ENCODE results near the gene PIK3C2B.
"Not testable (repeated sequence)": the region's sequence is repeated elsewhere in the genome, so short reads cannot be mapped to it uniquely, and the experiment has no call there.

PIK3C2B gene

DNA sequence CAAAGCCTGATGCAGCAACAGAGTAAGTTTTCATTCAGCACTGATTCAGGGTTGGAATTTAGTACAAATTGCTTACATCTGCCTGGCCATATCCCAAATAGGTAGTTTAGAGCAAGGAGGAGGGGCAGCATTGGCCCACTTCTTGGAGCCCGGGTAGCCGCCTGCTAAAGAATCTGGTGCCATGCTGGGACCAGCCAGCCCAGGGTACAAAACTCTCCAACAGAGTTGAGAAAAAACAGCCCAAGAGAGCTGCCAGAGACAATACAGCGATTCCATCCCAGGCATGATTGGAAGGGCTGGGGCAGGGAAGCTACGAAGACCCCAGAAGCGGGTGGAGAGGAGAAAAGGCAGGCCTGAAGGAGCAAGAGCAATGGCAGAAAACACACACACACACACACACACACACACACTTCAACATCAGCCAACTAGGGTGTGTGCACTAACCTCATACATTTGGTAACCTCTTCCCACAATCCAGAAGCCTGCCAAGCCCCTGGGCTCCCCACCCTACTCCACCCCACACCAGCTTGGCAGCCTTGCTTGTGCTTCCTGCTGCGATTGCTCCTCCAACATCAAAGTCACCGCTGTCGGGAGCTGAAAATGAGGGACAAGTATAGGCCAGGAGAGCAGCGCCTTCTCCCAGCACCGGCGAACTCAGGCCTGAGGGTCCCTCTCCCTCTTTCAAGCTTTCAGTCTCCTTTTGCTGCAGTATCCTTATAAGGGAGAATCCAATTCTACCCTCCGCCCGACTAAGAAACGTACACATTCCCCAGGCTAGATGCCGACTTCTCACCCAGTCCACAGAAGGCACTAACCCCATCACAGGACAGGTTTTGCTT is 1.2 kb downstream of the PIK3C2B start:
- Histone ChIP-seq H3K4me3 (ENCODE audit: low read length) (peak overlapping the region; percentile 83), H3K9me3 (ENCODE audit: control insufficient read depth, low read length) (no peaks in the 10 kb centered on the region), H3K27me3 (replicated peaks; ENCODE audit: control insufficient read depth, insufficient read depth, low read length) (peaks cover 4% of the 10 kb centered on the region), H3K4me1 (ENCODE audit: control insufficient read depth, insufficient read depth, low read length) (peaks cover 17% of the 10 kb centered on the region), H3K36me3 (ENCODE audit: control insufficient read depth, insufficient read depth, low read length, severe bottlenecking) (peaks cover 11% of the 10 kb centered on the region), H3K9ac (ENCODE audit: low read length) (peak overlapping the region; percentile 89)
- DNase-seq (ENCODE audit: low read depth) = peak; percentile 80

DNA sequence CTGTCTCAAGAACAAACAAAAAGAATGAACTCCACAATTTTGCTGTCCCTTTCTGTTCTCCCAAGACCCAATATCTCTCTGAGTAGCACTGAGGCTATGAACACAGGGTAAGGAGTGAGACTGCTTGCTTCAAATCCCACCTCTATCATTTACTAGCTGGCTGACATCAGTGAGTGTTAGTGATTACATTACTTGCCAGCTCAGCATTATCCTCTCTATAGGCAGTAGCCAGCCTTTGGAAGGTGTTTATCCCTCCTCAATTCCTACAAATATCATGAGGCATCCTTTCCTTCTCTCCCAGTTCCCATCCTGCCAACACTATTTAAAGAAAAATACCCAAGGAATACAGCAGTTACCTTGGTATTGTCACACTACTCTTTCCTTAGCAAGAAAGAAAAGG is 3.0 kb downstream of the PIK3C2B start:
- DNase-seq (ENCODE audit: low read depth) = no peak
- H3K4me3 ChIP-seq (ENCODE audit: low read length) = no peak overlapping the region

DNA sequence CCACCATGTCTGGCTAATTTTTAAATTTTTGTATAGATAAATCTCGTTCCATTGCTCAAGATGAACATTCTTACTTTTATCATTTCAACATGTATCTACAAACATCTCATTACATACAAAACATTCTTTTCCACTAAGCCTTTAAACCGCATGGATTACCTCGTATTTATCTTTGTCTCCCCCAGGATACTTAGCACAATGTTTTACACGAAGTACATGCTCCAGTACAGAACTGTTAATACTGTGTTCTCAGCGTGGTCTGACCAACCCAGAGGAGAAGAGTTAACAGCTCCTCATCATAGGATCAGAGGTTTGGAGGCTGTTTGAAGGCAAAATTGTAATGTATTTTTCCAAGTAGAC is 7.4 kb downstream of the PIK3C2B start:
- Histone ChIP-seq H3K9ac (ENCODE audit: low read length) (no peak overlapping the region), H3K4me3 (ENCODE audit: low read length) (no peak overlapping the region), H3K4me1 (ENCODE audit: control insufficient read depth, insufficient read depth, low read length) (peaks cover 2% of the 10 kb centered on the region), H3K27me3 (replicated peaks; ENCODE audit: control insufficient read depth, insufficient read depth, low read length) (peaks cover 4% of the 10 kb centered on the region), H3K9me3 (ENCODE audit: control insufficient read depth, low read length) (no peaks in the 10 kb centered on the region), H3K36me3 (ENCODE audit: control insufficient read depth, insufficient read depth, low read length, severe bottlenecking) (peaks cover 11% of the 10 kb centered on the region)
- DNase-seq (ENCODE audit: low read depth) = peak; percentile 81

More for the DNA sequence above, 3.0 kb downstream of the PIK3C2B start:
- Histone ChIP-seq H3K36me3 (ENCODE audit: control insufficient read depth, insufficient read depth, low read length, severe bottlenecking) (peaks cover 11% of the 10 kb centered on the region), H3K9ac (ENCODE audit: low read length) (no peak overlapping the region), H3K9me3 (ENCODE audit: control insufficient read depth, low read length) (no peaks in the 10 kb centered on the region), H3K4me1 (ENCODE audit: control insufficient read depth, insufficient read depth, low read length) (peaks cover 17% of the 10 kb centered on the region), H3K27me3 (replicated peaks; ENCODE audit: control insufficient read depth, insufficient read depth, low read length) (peaks cover 4% of the 10 kb centered on the region)

DNA sequence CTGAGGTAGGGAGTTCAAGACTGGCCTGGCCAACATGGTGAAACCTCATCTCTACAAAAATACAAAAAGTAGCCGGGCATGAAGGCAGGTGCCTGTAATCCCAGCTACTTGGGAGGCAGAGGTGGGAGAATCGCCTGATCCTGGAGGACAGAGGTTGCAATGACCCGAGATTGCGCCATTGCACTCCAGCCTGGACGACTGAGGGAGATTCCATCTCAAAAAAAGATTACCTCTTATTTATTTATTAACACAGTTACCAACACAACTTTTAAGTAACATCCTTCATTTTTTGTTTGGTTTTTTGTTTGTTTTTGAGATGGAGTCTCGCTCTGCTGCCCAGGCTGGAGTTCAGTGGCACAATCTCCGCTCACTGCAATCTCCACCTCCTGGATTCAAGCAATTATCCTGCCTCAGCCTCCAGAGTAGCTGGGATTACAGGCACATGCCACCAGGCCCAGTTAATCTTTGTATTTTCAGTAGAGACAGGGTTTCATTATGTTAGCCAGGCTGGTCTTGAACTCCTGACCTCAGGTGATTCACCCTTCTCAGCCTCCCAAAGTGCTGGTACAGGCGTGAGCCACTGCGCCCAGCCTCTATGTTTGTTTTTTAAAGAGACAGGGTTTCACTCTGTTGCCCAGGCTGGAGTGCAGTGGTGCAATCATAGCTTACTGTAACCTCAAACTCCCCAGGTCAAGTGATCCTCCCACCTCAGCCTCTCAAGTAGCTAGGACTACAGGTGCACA is 7.9 kb downstream of the PIK3C2B start:
- not testable (repeated sequence) for H3K27me3 ChIP-seq (replicated peaks; ENCODE audit: control insufficient read depth, insufficient read depth, low read length); H3K9me3 ChIP-seq (ENCODE audit: control insufficient read depth, low read length); H3K4me3 ChIP-seq (ENCODE audit: low read length); H3K4me1 ChIP-seq (ENCODE audit: control insufficient read depth, insufficient read depth, low read length); H3K9ac ChIP-seq (ENCODE audit: low read length); DNase-seq (ENCODE audit: low read depth)
- H3K36me3 ChIP-seq (ENCODE audit: control insufficient read depth, insufficient read depth, low read length, severe bottlenecking) = peaks cover 11% of the 10 kb centered on the region

DNA sequence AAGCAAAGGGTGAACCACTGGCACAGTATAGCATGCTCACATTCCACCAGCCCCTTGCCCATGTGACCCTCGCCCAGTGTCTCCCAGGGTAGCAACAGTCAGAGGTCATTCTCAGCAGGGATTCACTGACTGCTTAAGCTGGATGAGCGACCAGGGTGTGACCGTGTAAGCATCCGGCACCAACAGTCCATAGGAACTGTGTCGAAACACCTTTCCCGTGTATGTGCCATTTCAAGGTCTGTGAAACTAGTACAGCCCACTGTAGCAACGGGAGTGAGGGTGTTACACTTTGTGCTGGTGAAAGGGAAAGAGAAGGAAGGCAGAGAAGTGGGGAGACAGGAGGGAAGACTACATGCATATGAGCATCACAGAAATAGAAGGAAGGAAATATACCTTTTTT is 10.8 kb downstream of the PIK3C2B start:
- Histone ChIP-seq H3K27me3 (replicated peaks; ENCODE audit: control insufficient read depth, insufficient read depth, low read length) (peaks cover 15% of the 10 kb centered on the region), H3K9ac (ENCODE audit: low read length) (no peak overlapping the region), H3K4me3 (ENCODE audit: low read length) (no peak overlapping the region), H3K9me3 (ENCODE audit: control insufficient read depth, low read length) (no peaks in the 10 kb centered on the region), H3K36me3 (ENCODE audit: control insufficient read depth, insufficient read depth, low read length, severe bottlenecking) (peaks cover 3% of the 10 kb centered on the region), H3K4me1 (ENCODE audit: control insufficient read depth, insufficient read depth, low read length) (no peaks in the 10 kb centered on the region)
- no peak for DNase-seq (ENCODE audit: low read depth)

DNA sequence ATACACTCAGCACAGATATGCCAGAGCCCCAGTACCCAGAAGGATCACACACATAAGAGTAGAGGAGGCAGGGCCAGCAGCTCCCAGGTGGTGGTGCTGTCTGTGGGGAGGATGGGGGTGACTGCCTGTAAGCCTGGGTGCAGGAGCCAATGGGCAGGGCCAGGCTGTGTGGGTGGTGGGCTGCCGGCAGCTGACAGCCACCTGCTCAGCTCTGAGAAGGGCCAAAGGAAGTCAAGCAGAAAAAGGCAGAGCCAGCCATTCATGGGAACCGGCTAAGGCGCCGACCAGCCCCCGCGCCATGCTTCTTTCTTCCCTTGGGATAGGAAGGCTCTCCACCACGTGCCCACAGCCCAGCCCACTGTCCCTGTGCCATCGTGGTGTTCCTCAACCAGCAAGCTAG is 14.1 kb downstream of the PIK3C2B start:
- no peaks in the 10 kb centered on the region for H3K9me3 ChIP-seq (ENCODE audit: control insufficient read depth, low read length)
- peaks cover 24% of the 10 kb centered on the region for H3K27me3 ChIP-seq (replicated peaks; ENCODE audit: control insufficient read depth, insufficient read depth, low read length)
- no peak for DNase-seq (ENCODE audit: low read depth)
- H3K4me3 ChIP-seq (ENCODE audit: low read length) = no peak overlapping the region
- H3K4me1 ChIP-seq (ENCODE audit: control insufficient read depth, insufficient read depth, low read length) = peaks cover 14% of the 10 kb centered on the region
- no peaks in the 10 kb centered on the region for H3K36me3 ChIP-seq (ENCODE audit: control insufficient read depth, insufficient read depth, low read length, severe bottlenecking)
- no peak overlapping the region for H3K9ac ChIP-seq (ENCODE audit: low read length)

DNA sequence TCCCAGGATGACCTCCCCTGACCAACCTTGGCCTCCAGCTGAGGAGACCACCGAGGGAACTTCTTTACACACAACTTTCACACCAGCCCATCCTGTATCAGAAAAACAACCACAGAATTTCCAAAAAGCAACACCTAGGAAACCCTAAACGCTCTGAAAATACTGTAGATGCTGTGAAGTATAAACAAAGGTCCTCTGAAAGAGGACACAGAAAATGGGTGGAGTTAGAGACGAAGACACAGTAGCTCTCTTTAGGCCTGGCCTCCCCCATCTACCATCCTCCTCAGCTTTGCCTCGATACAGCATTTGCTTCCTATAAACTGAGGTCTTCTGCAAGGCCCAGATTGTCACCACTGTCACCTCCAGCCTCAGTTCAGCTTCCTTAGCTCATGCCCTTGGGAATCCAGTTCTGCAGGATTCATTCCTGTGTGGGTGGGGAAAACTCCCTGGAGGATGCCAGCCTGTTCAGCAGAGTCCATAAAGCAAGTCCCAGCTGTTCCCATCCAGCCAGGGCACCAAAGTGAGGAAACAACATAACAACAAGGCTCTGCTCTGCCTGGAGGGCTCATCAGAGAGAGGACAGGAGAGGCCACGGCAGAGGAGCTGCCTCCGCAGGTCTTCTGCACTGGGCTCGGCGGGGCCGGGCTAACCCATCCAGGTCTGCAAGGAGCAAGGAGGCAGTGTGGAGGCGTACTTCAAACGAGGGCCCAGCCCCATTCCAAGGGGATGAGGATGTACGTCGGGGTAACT is 15.0 kb downstream of the PIK3C2B start:
- Histone ChIP-seq H3K27me3 (replicated peaks; ENCODE audit: control insufficient read depth, insufficient read depth, low read length) (peaks cover 28% of the 10 kb centered on the region), H3K4me3 (ENCODE audit: low read length) (no peak overlapping the region), H3K9ac (ENCODE audit: low read length) (no peak overlapping the region), H3K9me3 (ENCODE audit: control insufficient read depth, low read length) (no peaks in the 10 kb centered on the region), H3K4me1 (ENCODE audit: control insufficient read depth, insufficient read depth, low read length) (peaks cover 14% of the 10 kb centered on the region), H3K36me3 (ENCODE audit: control insufficient read depth, insufficient read depth, low read length, severe bottlenecking) (no peaks in the 10 kb centered on the region)
- no peak for DNase-seq (ENCODE audit: low read depth)

DNA sequence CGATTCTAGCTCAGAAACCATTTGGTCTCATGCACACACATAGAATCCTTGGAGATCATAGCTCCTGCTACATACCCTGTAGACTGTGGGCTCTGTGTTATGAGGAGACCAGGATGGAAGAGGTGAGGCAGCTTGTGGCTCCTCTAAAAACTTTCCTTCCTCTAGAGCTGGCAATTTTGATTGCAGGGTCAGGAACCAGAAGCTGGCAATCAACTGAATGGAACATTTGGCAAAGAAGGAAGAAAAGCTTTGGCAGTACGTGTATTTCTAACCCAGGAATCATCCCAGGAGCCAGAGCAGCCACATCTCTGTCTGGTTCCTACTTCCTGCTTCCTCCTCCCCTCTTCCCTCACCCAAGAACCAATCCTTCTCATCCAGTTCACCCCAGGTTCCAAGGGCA is 15.7 kb downstream of the PIK3C2B start:
- H3K36me3 ChIP-seq (ENCODE audit: control insufficient read depth, insufficient read depth, low read length, severe bottlenecking) = no peaks in the 10 kb centered on the region
- H3K4me3 ChIP-seq (ENCODE audit: low read length) = no peak overlapping the region
- peaks cover 14% of the 10 kb centered on the region for H3K4me1 ChIP-seq (ENCODE audit: control insufficient read depth, insufficient read depth, low read length)
- DNase-seq (ENCODE audit: low read depth) = no peak
- peaks cover 28% of the 10 kb centered on the region for H3K27me3 ChIP-seq (replicated peaks; ENCODE audit: control insufficient read depth, insufficient read depth, low read length)
- no peak overlapping the region for H3K9ac ChIP-seq (ENCODE audit: low read length)
- H3K9me3 ChIP-seq (ENCODE audit: control insufficient read depth, low read length) = no peaks in the 10 kb centered on the region

DNA sequence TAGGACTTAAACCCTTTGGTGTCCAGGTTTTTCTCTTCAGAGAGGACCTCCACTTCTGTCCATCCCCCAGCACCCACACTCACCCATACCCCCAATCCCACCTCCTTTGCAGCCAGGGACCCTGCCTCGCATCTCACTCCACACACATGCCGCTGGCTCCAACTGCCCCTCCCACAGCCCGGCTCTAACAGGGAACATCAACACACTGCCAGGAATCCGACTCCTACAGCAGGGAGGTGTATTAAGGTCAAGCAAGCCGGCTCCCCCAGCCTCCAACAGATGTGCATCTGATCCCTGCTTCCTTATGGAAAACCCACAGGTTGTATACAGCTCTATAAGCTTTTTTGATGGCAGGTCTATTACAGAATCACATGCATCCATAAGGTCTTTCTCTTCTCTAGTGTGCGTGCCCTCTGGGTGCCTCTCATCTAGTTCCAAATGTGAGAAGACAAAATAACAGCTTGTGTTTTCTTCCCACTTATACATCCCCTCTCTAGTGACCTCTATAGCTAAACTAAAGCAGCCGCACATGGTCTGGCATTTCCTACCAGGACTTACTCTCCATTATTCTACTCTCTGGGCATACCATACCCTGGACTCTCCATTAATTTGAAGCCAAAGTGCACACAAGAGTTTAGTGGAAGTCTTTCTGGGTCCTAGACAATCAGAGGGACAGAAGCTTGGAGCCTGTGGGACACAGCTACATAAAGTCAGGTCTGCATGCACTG is 16.3 kb downstream of the PIK3C2B start:
- Histone ChIP-seq H3K9ac (ENCODE audit: low read length) (no peak overlapping the region), H3K36me3 (ENCODE audit: control insufficient read depth, insufficient read depth, low read length, severe bottlenecking) (no peaks in the 10 kb centered on the region), H3K27me3 (replicated peaks; ENCODE audit: control insufficient read depth, insufficient read depth, low read length) (peaks cover 28% of the 10 kb centered on the region), H3K9me3 (ENCODE audit: control insufficient read depth, low read length) (no peaks in the 10 kb centered on the region), H3K4me1 (ENCODE audit: control insufficient read depth, insufficient read depth, low read length) (peaks cover 14% of the 10 kb centered on the region), H3K4me3 (ENCODE audit: low read length) (no peak overlapping the region)
- DNase-seq (ENCODE audit: low read depth) = no peak

DNA sequence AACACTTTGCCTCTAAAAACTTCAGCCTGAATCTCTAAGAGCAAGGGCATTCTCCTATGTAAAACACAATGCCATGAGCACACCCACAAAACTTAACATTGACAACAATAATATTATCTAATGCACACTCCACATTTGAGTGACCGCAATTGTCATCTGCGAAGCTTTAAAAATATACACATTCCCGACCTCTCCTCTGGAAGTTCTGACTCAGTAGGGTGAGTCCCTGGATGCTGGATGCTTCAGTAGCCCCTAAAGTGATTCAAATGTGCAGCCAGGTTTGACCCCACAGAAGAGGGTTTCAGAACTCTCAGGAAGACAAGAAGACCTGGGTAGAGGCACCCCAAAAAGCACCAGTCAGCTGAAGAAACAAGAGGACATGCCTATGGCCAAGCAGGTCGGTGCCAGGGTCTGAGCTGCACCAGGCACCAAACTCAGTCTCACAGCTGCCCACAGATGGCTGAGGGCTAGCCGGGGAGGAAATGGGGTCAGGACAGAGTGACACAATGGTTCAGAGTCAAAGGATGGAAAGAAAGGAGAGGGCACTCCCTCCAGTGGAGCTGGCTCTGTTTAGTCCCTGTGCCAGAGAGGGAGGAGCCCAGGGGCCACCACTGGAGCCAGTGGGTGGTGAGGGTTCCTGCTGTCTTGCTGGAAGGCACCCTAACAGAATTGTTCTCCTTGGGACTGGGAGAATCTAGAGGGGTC is 17.4 kb downstream of the PIK3C2B start:
- H3K9me3 ChIP-seq (ENCODE audit: control insufficient read depth, low read length) = no peaks in the 10 kb centered on the region
- H3K4me1 ChIP-seq (ENCODE audit: control insufficient read depth, insufficient read depth, low read length) = peaks cover 14% of the 10 kb centered on the region
- no peaks in the 10 kb centered on the region for H3K36me3 ChIP-seq (ENCODE audit: control insufficient read depth, insufficient read depth, low read length, severe bottlenecking)
- DNase-seq (ENCODE audit: low read depth) = no peak
- peaks cover 28% of the 10 kb centered on the region for H3K27me3 ChIP-seq (replicated peaks; ENCODE audit: control insufficient read depth, insufficient read depth, low read length)
- no peak overlapping the region for H3K9ac ChIP-seq (ENCODE audit: low read length)
- H3K4me3 ChIP-seq (ENCODE audit: low read length) = no peak overlapping the region

Measured in adipocyte (in vitro differentiated cells).